HFF-Myc (cell line): ENCODE data around the gene MFAP4.

ENCODE experiments used
- DNase-seq: peaks from one replicate; pipeline ENCODE4 v3.0.0-alpha.2; 2011; ENCODE audit warnings: low read depth; ENCODE audit errors: extremely low read depth
- H3K4me3 ChIP-seq: replicated peaks from 2 replicates; pipeline ENCODE4 v1.5.1; 2011; ENCODE audit warnings: low read depth, mild to moderate bottlenecking, control low read depth, low read length
- TF ChIP-seq, protein P1 (sequence below): IDR thresholded peaks from 2 replicates; pipeline ENCODE4 v1.5.1; 2012; ENCODE audit warnings: mild to moderate bottlenecking, low read depth, low read length, control low read depth; ENCODE audit errors: missing control alignments

The MFAP4 gene

DNA sequence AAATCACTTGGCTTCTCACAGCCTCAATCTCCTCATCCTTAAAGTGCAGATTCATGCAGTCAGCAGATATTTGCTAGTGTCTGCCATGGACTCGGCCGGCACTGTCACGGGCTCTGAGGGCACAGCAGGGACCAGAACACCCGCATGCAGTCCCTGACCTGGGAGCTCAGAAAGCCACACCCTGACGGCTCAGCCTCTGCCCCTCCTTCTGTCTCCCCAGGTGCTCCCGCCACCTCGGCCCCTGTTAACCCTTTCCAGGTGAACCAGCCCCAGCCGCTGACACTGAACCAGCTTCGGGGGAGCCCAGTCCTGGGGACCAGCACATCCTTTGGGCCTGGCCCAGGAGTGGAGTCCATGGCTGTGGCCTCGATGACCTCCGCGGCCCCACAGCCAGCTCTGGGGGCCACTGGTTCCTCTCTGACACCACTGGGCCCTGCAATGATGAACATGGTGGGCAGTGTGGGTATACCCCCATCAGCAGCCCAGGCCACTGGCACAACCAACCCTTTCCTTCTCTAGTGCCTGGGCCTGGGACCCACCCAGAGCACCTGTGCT is 53.2 kb downstream of the MFAP4 start:
- no peak overlapping the region for H3K4me3 ChIP-seq
- TF ChIP-seq, protein P1, sequence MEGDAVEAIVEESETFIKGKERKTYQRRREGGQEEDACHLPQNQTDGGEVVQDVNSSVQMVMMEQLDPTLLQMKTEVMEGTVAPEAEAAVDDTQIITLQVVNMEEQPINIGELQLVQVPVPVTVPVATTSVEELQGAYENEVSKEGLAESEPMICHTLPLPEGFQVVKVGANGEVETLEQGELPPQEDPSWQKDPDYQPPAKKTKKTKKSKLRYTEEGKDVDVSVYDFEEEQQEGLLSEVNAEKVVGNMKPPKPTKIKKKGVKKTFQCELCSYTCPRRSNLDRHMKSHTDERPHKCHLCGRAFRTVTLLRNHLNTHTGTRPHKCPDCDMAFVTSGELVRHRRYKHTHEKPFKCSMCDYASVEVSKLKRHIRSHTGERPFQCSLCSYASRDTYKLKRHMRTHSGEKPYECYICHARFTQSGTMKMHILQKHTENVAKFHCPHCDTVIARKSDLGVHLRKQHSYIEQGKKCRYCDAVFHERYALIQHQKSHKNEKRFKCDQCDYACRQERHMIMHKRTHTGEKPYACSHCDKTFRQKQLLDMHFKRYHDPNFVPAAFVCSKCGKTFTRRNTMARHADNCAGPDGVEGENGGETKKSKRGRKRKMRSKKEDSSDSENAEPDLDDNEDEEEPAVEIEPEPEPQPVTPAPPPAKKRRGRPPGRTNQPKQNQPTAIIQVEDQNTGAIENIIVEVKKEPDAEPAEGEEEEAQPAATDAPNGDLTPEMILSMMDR, result no peak
- DNase-seq, result no peak
